ENCODE results near the gene RPUSD3. TPM values are rescaled to one million over a fixed set of nuclear protein-coding genes. Genes with fewer than 3 reads are reported as not detected.
A peak's percentile ranks its signal among the peaks of the same experiment; 100 is the strongest.
"Not testable (repeated sequence)": the region's sequence is repeated elsewhere in the genome, so short reads cannot be mapped to it uniquely, and the experiment has no call there.

The RPUSD3 gene
- total and polyA plus RNA-seq, 5 donors from 2014 or later = 21.1 to 72.3 (median 62.2) TPM

- DNase-seq = no peak
- Histone ChIP-seq H3K36me3 (ENCODE audit: control insufficient read depth, insufficient read depth, low read length) (no peaks in the 10 kb centered on the region), H3K4me1 (ENCODE audit: control insufficient read depth, insufficient read depth, low read length, poor library complexity, severe bottlenecking) (peaks cover 8% of the 10 kb centered on the region), H3K27me3 (ENCODE audit: control insufficient read depth, insufficient read depth, low read length) (no peaks in the 10 kb centered on the region), H3K4me3 (ENCODE audit: low read depth, low read length) (no peak overlapping the region), H3K27ac (ENCODE audit: insufficient read depth, low read length, poor library complexity, severe bottlenecking) (no peak overlapping the region), H3K9me3 (ENCODE audit: control insufficient read depth in 2 of 2, low read length in 2 of 2) (no peaks in the 10 kb centered on the region)
- Mint-ChIP-seq H3K36me3 (no peaks in the 10 kb centered on the region), H3K27me3 (peaks cover 18% of the 10 kb centered on the region), H3K9me3 (no peaks in the 10 kb centered on the region), H3K27ac (no peak overlapping the region), H3K4me1 (peaks cover 0 to 8% (median 0%) of the 10 kb centered on the region in 4 donors), H3K4me3 (peak overlapping the region in 1 of 4 donors; percentile 24)
- no peak for ATAC-seq (ENCODE audit: low read depth in 2 of 2)
Observed at GRCh38 chr3:9863058-9863772, 19.4 kb upstream of the RPUSD3 start.

- no peak overlapping the region for H3K4me3 Mint-ChIP-seq
- H3K27me3 Mint-ChIP-seq = peaks cover 18% of the 10 kb centered on the region
- peaks cover 0 to 8% (median 0%) of the 10 kb centered on the region in 4 donors for H3K4me1 Mint-ChIP-seq
- no peaks in the 10 kb centered on the region for H3K36me3 Mint-ChIP-seq
- H3K4me1 ChIP-seq (ENCODE audit: control insufficient read depth, insufficient read depth, low read length, poor library complexity, severe bottlenecking) = peaks cover 8% of the 10 kb centered on the region
- ATAC-seq (ENCODE audit: low read depth in 2 of 2) = peak; percentile 50 to 52
- H3K27me3 ChIP-seq (ENCODE audit: control insufficient read depth, insufficient read depth, low read length) = no peaks in the 10 kb centered on the region
- no peak overlapping the region for H3K27ac ChIP-seq (ENCODE audit: insufficient read depth, low read length, poor library complexity, severe bottlenecking)
- no peaks in the 10 kb centered on the region for H3K9me3 Mint-ChIP-seq
- H3K36me3 ChIP-seq (ENCODE audit: control insufficient read depth, insufficient read depth, low read length) = no peaks in the 10 kb centered on the region
- no peak overlapping the region for H3K27ac Mint-ChIP-seq
- peak in 1 of 3 donors; percentile 10 for DNase-seq
- H3K4me3 ChIP-seq (ENCODE audit: low read depth, low read length) = no peak overlapping the region
- H3K9me3 ChIP-seq (ENCODE audit: control insufficient read depth in 2 of 2, low read length in 2 of 2) = no peaks in the 10 kb centered on the region
Observed at GRCh38 chr3:9862391-9863057, 18.7 kb upstream of the RPUSD3 start.

- Mint-ChIP-seq H3K27me3 (peaks cover 18% of the 10 kb centered on the region), H3K9me3 (no peaks in the 10 kb centered on the region), H3K36me3 (no peaks in the 10 kb centered on the region), H3K27ac (peak overlapping the region in 1 of 3 donors; percentile 69), H3K4me1 (peaks cover 0 to 8% (median 0%) of the 10 kb centered on the region in 4 donors), H3K4me3 (no peak overlapping the region)
- Histone ChIP-seq H3K4me3 (ENCODE audit: low read depth, low read length) (no peak overlapping the region), H3K4me1 (ENCODE audit: control insufficient read depth, insufficient read depth, low read length, poor library complexity, severe bottlenecking) (peaks cover 8% of the 10 kb centered on the region), H3K27ac (ENCODE audit: insufficient read depth, low read length, poor library complexity, severe bottlenecking) (no peak overlapping the region), H3K36me3 (ENCODE audit: control insufficient read depth, insufficient read depth, low read length) (no peaks in the 10 kb centered on the region), H3K27me3 (ENCODE audit: control insufficient read depth, insufficient read depth, low read length) (no peaks in the 10 kb centered on the region), H3K9me3 (ENCODE audit: control insufficient read depth in 2 of 2, low read length in 2 of 2) (no peaks in the 10 kb centered on the region)
- ATAC-seq (ENCODE audit: low read depth in 2 of 2) = no peak
- no peak for DNase-seq
Observed at GRCh38 chr3:9861626-9862130, 17.9 kb upstream of the RPUSD3 start.

- H3K4me1 Mint-ChIP-seq = peaks cover 0 to 8% (median 0%) of the 10 kb centered on the region in 4 donors
- H3K27ac Mint-ChIP-seq = no peak overlapping the region
- DNase-seq (no peak), ATAC-seq (ENCODE audit: low read depth in 2 of 2) (no peak)
- Histone ChIP-seq H3K4me1 (ENCODE audit: control insufficient read depth, insufficient read depth, low read length, poor library complexity, severe bottlenecking) (peaks cover 8% of the 10 kb centered on the region), H3K4me3 (ENCODE audit: low read depth, low read length) (no peak overlapping the region), H3K27ac (ENCODE audit: insufficient read depth, low read length, poor library complexity, severe bottlenecking) (no peak overlapping the region), H3K9me3 (ENCODE audit: control insufficient read depth in 2 of 2, low read length in 2 of 2) (no peaks in the 10 kb centered on the region), H3K36me3 (ENCODE audit: control insufficient read depth, insufficient read depth, low read length) (no peaks in the 10 kb centered on the region), H3K27me3 (ENCODE audit: control insufficient read depth, insufficient read depth, low read length) (no peaks in the 10 kb centered on the region)
- H3K36me3 Mint-ChIP-seq = no peaks in the 10 kb centered on the region
- peaks cover 18% of the 10 kb centered on the region for H3K27me3 Mint-ChIP-seq
- H3K9me3 Mint-ChIP-seq = no peaks in the 10 kb centered on the region
- H3K4me3 Mint-ChIP-seq = no peak overlapping the region
Observed at GRCh38 chr3:9861201-9861600, 17.4 kb upstream of the RPUSD3 start.

GRCh38 chr3:9859530-9860025, 15.8 kb upstream of the RPUSD3 start:
- H3K27ac ChIP-seq (ENCODE audit: insufficient read depth, low read length, poor library complexity, severe bottlenecking) = no peak overlapping the region
- no peak overlapping the region for H3K4me3 ChIP-seq (ENCODE audit: low read depth, low read length)
- peaks cover 13% of the 10 kb centered on the region for H3K27me3 Mint-ChIP-seq
- no peaks in the 10 kb centered on the region for H3K9me3 ChIP-seq (ENCODE audit: control insufficient read depth in 2 of 2, low read length in 2 of 2)
- H3K36me3 ChIP-seq (ENCODE audit: control insufficient read depth, insufficient read depth, low read length) = no peaks in the 10 kb centered on the region
- ATAC-seq (ENCODE audit: low read depth in 2 of 2) (no peak), DNase-seq (no peak)
- no peaks in the 10 kb centered on the region for H3K36me3 Mint-ChIP-seq
- no peak overlapping the region for H3K27ac Mint-ChIP-seq
- H3K27me3 ChIP-seq (ENCODE audit: control insufficient read depth, insufficient read depth, low read length) = no peaks in the 10 kb centered on the region
- H3K4me1 Mint-ChIP-seq = peaks cover 0 to 8% (median under 1%) of the 10 kb centered on the region in 4 donors
- H3K4me3 Mint-ChIP-seq = no peak overlapping the region
- peaks cover 8% of the 10 kb centered on the region for H3K4me1 ChIP-seq (ENCODE audit: control insufficient read depth, insufficient read depth, low read length, poor library complexity, severe bottlenecking)
- H3K9me3 Mint-ChIP-seq = no peaks in the 10 kb centered on the region

- Mint-ChIP-seq H3K27me3 (peaks cover 17% of the 10 kb centered on the region), H3K27ac (no peak overlapping the region), H3K9me3 (no peaks in the 10 kb centered on the region), H3K4me1 (peaks cover 0 to 8% (median 4%) of the 10 kb centered on the region in 4 donors), H3K36me3 (no peaks in the 10 kb centered on the region), H3K4me3 (no peak overlapping the region)
- Histone ChIP-seq H3K36me3 (ENCODE audit: control insufficient read depth, insufficient read depth, low read length) (no peaks in the 10 kb centered on the region), H3K4me1 (ENCODE audit: control insufficient read depth, insufficient read depth, low read length, poor library complexity, severe bottlenecking) (no peaks in the 10 kb centered on the region), H3K27ac (ENCODE audit: insufficient read depth, low read length, poor library complexity, severe bottlenecking) (no peak overlapping the region), H3K4me3 (ENCODE audit: low read depth, low read length) (no peak overlapping the region), H3K9me3 (ENCODE audit: control insufficient read depth in 2 of 2, low read length in 2 of 2) (no peaks in the 10 kb centered on the region), H3K27me3 (ENCODE audit: control insufficient read depth, insufficient read depth, low read length) (no peaks in the 10 kb centered on the region)
- DNase-seq (no peak), ATAC-seq (ENCODE audit: low read depth in 2 of 2) (no peak)
Observed at GRCh38 chr3:9855594-9855993, 11.8 kb upstream of the RPUSD3 start.

GRCh38 chr3:9854291-9854940, 10.6 kb upstream of the RPUSD3 start:
- H3K4me1 Mint-ChIP-seq; H3K27me3 ChIP-seq (ENCODE audit: control insufficient read depth, insufficient read depth, low read length); H3K36me3 Mint-ChIP-seq; DNase-seq; H3K9me3 Mint-ChIP-seq; H3K36me3 ChIP-seq (ENCODE audit: control insufficient read depth, insufficient read depth, low read length); H3K4me1 ChIP-seq (ENCODE audit: control insufficient read depth, insufficient read depth, low read length, poor library complexity, severe bottlenecking); ATAC-seq (ENCODE audit: low read depth in 2 of 2); H3K9me3 ChIP-seq (ENCODE audit: control insufficient read depth in 2 of 2, low read length in 2 of 2); H3K4me3 Mint-ChIP-seq; H3K27ac ChIP-seq (ENCODE audit: insufficient read depth, low read length, poor library complexity, severe bottlenecking); H3K4me3 ChIP-seq (ENCODE audit: low read depth, low read length): not testable (repeated sequence)
- Mint-ChIP-seq H3K27ac (peak overlapping the region in 1 of 3 donors; percentile 51), H3K27me3 (peaks cover 16% of the 10 kb centered on the region)
